Measurements from ENCODE around the gene LTC4S.
"Not testable (repeated sequence)": the region's sequence is repeated elsewhere in the genome, so short reads cannot be mapped to it uniquely, and the experiment has no call there.

The LTC4S gene

DNA sequence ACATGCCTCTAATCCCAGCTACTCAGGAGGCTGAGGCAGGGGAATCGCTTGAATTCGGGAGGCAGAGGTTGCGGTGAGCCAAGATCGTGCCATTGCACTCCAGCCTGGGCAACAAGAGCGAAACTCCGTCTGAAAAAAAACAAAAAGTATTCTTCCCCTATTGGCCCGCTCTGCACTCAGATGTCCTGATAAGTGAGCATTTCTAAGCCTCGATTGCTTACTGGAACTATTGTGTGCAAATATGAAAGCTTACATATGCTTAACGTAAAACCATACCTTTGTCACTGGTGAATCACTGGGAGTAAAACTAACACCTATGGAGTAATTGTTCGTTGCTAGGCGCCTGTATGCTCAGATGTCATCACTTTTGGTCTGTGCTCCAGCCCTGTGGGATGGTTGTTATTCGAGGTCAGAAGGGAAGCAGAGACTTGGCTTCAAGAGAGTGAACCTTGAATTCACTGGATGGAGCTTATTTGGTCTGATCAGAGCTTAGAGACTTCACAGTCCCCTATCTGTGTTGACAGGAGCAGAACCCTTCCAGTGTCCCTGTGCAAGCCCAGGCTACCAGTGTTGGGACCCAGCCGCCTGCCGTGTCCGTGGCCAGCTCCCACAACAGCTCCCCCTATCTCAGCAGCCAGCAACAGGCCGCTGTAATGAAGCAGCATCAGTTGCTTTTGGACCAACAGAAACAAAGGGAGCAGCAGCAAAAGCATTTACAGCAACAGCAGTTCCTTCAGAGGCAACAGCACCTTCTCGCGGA lies 25.3 kb upstream of the LTC4S start:
- DNase-seq (ENCODE audit: low read depth, low spot score): no peak
- H3K4me3 ChIP-seq (ENCODE audit: low read length): no peak overlapping the region

DNA sequence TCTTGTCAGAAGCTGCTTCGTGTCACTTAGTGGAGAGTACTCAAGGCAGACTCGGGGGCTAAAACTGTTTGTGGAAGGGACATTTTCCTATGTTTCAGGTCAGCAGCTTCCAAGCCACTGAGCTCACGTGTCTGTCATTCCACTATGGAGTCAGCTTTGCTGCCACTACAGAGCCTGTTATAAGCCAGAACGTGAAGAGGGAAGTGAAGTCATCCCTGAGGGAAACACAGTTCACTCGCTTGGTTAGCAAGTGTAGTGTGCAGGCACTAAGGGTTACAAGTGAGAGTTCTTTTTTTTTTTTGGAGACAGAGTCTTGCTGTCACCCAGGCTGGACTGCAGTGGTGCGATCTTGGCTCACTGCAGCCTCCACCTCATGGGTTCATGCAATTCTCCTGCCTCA lies 24.5 kb upstream of the LTC4S start:
- H3K4me3 ChIP-seq (ENCODE audit: low read length): no peak overlapping the region
- no peak for DNase-seq (ENCODE audit: low read depth, low spot score)

GRCh38 chr5:179769796-179770195 lies 24.0 kb upstream of the LTC4S start:
- H3K4me3 ChIP-seq (ENCODE audit: low read length): no peak overlapping the region
- DNase-seq (ENCODE audit: low read depth, low spot score): no peak

GRCh38 chr5:179771311-179771895 lies 22.4 kb upstream of the LTC4S start:
- DNase-seq (ENCODE audit: low read depth, low spot score): no peak
- no peak overlapping the region for H3K4me3 ChIP-seq (ENCODE audit: low read length)

DNA sequence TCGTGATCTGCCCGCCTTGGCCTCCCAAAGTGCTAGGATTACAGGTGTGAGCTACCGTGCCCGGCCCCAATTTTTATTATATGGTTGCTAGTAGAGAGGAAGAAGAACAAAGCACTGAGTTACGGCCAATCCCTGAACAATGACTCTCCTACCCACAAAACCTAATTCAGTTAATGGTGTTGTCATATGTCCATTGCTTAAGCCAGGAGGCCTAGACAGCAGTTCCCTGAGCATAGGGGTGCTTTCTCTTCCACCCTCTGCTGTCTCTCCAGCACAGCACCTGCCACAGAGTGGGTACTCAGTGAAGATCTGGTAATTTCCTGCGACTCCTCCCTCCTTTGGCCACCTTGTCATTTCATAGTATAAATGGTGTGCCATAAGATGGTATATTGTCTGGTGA lies 21.4 kb upstream of the LTC4S start:
- no peak for DNase-seq (ENCODE audit: low read depth, low spot score)
- H3K4me3 ChIP-seq (ENCODE audit: low read length): no peak overlapping the region

GRCh38 chr5:179773686-179774040 lies 20.1 kb upstream of the LTC4S start:
- DNase-seq (ENCODE audit: low read depth, low spot score): no peak
- H3K4me3 ChIP-seq (ENCODE audit: low read length): no peak overlapping the region

- no peak for DNase-seq (ENCODE audit: low read depth, low spot score)
- H3K4me3 ChIP-seq (ENCODE audit: low read length): no peak overlapping the region
Observed at GRCh38 chr5:179774442-179774841, 19.3 kb upstream of the LTC4S start.

DNA sequence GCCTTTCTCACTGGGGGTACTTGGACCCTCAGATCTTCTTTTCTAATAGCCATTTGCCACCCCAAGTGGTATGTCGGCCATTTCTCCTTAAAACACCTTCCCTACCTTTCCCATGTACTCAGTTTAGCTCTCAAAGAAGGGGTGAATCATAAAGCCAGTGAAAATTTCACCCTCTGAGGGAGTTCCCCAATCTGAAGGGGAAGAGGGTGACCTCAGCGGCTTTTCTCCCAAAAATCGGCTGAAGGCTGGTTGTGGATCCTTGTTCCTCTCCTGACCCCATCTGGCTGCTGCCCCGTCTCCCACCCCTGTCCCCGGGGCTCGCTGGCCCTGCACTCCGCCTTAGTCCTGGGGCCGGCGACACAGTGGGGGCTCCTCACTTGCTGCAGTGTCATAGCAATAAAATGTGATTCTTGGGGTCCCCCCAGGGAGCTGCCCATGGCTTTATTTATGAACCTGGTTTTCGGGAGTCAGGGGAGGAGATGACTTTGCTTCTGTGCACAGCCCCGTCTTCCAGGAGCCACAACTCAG lies 17.3 kb upstream of the LTC4S start:
- DNase-seq (ENCODE audit: low read depth, low spot score): no peak

GRCh38 chr5:179777456-179777855 lies 16.3 kb upstream of the LTC4S start:
- DNase-seq (ENCODE audit: low read depth, low spot score): no peak
- H3K4me3 ChIP-seq (ENCODE audit: low read length): no peak overlapping the region

More for the DNA sequence above, 17.3 kb upstream of the LTC4S start:
- no peak overlapping the region for H3K4me3 ChIP-seq (ENCODE audit: low read length)

- no peak overlapping the region for H3K4me3 ChIP-seq (ENCODE audit: low read length)
- no peak for DNase-seq (ENCODE audit: low read depth, low spot score)
Observed at GRCh38 chr5:179777909-179778308, 15.9 kb upstream of the LTC4S start.

DNA sequence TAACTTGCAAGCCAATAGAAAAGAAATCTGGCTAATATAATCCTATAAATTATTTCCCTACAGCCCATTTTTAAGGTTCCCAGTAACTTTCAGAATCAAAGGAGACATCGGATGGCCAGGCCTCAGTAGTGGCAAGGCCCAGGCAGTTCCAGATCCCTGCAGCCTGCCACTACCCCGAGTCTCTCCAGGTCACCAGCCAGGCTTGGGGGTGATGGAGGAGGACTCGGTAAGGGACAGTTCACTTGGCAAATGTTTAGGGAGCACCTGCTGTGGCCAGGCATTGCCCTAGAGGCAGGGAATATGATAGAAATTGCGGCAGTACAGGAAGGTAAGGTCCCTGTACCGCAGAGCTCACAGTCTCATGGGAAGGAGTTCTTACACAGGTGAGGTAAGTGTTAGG lies 15.2 kb upstream of the LTC4S start:
- no peak for DNase-seq (ENCODE audit: low read depth, low spot score)
- no peak overlapping the region for H3K4me3 ChIP-seq (ENCODE audit: low read length)

- no peak for DNase-seq (ENCODE audit: low read depth, low spot score)
- H3K4me3 ChIP-seq (ENCODE audit: low read length): no peak overlapping the region
Observed at GRCh38 chr5:179779826-179780225, 14.0 kb upstream of the LTC4S start.

DNA sequence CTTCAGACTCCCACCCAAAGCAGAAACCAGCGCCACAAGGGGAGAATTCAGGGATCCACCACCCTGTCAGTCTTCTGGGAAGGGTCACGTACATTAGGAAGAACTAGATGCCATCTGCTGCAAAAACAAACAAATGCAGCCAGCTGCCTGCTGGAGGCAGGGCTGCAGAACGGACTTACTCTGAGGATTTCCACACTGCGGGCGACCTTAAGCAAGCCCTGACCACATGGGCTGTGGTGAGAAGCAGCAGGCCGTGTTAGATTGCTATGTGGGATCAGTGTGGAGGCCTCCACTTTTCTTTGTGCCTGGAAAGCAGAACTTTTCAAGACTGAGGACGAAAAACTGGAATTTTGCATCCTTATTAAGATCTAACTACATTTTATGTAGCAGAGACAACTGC lies 13.4 kb upstream of the LTC4S start:
- H3K4me3 ChIP-seq (ENCODE audit: low read length): no peak overlapping the region
- no peak for DNase-seq (ENCODE audit: low read depth, low spot score)

DNA sequence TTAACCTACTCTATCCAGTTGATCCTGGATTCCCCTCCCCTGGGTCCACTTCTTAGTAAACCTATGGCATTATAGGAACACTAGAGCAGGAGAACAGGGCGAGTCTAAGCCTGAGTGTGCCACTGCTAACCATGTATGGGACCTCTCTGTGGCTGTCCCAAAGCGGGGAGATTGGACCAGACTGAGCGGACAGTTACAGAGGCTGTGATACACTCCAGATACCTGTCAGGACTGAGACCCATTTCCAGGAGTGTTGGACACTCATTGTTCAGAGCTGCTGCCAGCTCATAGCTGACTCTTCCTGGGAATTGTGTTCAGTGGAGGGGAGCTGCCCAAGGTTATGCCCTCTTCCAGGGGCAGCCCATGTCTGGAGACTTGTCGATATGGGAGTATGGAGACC lies 11.9 kb upstream of the LTC4S start:
- no peak overlapping the region for H3K4me3 ChIP-seq (ENCODE audit: low read length)
- no peak for DNase-seq (ENCODE audit: low read depth, low spot score)

GRCh38 chr5:179783128-179783527 lies 10.7 kb upstream of the LTC4S start:
- DNase-seq (ENCODE audit: low read depth, low spot score): no peak
- H3K4me3 ChIP-seq (ENCODE audit: low read length): no peak overlapping the region

- H3K4me3 ChIP-seq (ENCODE audit: low read length): no peak overlapping the region
- no peak for DNase-seq (ENCODE audit: low read depth, low spot score)
Observed at GRCh38 chr5:179786861-179787260, 6.9 kb upstream of the LTC4S start.

DNA sequence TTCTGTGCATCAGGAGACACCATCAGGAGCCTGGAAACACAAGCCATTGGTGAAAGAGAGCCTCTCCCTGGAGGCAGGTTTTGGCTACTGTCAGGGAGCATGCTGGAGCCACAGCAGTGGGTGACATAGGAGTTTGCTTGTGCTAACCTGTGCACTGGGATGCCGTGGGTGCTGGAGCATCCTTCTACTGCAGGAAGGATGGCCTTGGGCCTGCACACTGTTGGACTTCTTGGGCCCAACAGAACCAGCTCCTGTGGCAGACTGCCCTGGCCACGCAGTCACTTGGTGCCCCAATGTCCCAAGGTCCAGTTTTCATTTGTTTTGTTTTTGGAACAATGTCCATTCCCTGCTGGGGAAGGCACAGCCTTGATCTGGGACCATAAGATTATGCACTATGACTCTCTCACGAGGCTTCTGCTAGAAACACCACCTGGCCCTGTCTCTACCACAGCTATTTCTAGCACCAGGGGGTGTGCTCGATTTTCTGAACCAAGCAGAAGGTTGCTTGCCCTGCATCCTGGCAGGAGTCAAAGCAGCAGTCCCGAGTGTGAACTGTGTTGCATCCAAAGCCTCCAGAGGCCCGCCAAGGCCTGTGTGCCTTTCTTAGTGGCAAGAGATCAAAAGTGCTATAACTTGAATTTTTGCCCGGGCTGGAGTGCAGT lies 5.5 kb upstream of the LTC4S start:
- DNase-seq (ENCODE audit: low read depth, low spot score): no peak
- no peak overlapping the region for H3K4me3 ChIP-seq (ENCODE audit: low read length)

GRCh38 chr5:179789278-179789677 lies 4.5 kb upstream of the LTC4S start:
- H3K4me3 ChIP-seq (ENCODE audit: low read length); DNase-seq (ENCODE audit: low read depth, low spot score): not testable (repeated sequence)

DNA sequence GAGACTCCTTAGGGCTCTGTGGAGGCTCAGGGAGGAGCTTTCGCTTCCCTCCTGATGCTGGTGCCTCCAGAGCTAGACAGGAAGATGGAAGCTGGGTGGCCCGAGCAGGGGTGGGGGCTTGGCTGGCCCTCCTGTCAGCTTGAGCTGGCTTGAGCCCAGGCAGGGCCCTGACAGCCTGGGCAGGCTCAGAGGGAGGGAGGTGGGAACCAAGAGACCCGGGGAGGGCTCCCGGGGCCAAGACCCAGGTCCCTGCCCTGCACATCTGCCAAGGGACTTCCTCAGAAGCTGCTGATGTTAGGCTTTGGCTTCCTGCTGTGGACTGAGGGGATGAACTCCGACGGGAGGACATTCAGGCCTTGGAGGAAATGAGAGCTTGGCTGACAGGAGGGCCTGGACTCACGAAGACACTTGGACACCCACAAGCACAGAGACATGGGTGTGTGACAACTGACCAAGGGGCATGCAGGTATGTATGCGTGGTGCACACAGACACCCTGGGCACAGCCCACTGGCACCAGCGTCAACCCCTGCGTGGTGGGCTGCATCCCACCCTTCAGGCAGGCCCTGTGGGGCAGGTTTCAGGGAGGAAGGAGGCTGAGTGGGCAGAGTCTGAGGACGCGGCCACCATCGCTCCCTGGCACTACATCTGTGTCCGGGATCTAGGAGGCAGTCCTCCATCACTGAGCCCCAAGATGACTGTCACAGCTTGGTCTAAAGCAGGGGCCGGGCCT lies 1.7 kb upstream of the LTC4S start:
- no peak for DNase-seq (ENCODE audit: low read depth, low spot score)
- H3K4me3 ChIP-seq (ENCODE audit: low read length): no peak overlapping the region

All from Jurkat, Clone E6-1 (cell line).